ENCODE results near the gene TFAP2D. TPM values are rescaled to one million over a fixed set of nuclear protein-coding genes. Genes with fewer than 3 reads are reported as not detected.

TFAP2D gene
- polyA plus RNA-seq, 1 donor from 2014 or later: not detected

DNA sequence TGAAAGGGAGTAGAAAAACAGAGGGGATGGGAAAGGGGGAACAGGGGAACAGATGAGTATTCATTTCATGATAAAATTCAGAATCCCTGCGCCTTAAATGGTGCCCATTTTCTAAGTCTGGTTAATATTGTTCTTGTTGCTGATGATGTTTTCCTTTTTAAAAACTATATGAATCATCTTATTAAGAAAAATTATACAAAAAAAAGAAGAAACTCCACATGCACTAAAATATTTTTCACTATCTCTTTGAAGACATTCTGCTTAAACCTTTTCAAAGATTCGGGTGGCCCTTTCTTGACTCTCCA lies 104.3 kb downstream of the TFAP2D start:
- no peaks in the 10 kb centered on the region for H3K9me2 ChIP-seq (ENCODE audit: insufficient read depth, low read length)
- H3K27ac ChIP-seq (ENCODE audit: low read length): no peak overlapping the region
- H3K27me3 ChIP-seq (ENCODE audit: insufficient read depth, low read depth, low read length): peaks cover 93% of the 10 kb centered on the region
- no peak overlapping the region for H3K9ac ChIP-seq (ENCODE audit: low read length)
- no peaks in the 10 kb centered on the region for H3K79me2 ChIP-seq (replicated peaks; ENCODE audit: insufficient read depth, low read length)
- H3K36me3 ChIP-seq (ENCODE audit: insufficient read depth, low read length): no peaks in the 10 kb centered on the region
- no peak overlapping the region for H3K4me3 ChIP-seq (ENCODE audit: low read length)
- TF ChIP-seq SMC3 (conservative IDR thresholded peaks at IDR 0.05; ENCODE audit: poor library complexity) (no peak), RAD21 (conservative IDR thresholded peaks at IDR 0.05) (no peak), MXI1 (conservative IDR thresholded peaks at IDR 0.05; ENCODE audit: poor library complexity, severe bottlenecking) (no peak), EZH2 (IDR thresholded peaks at IDR 0.05; ENCODE audit: borderline replicate concordance, insufficient read depth, low read length, poor library complexity, severe bottlenecking) (no peak), TAF1 (IDR thresholded peaks at IDR 0.05; ENCODE audit: low read depth) (no peak), POLR2AphosphoS5 (IDR thresholded peaks at IDR 0.05) (no peak), EP300 (conservative IDR thresholded peaks at IDR 0.05; ENCODE audit: poor library complexity, severe bottlenecking) (no peak)
- TF ChIP-seq, protein P1, sequence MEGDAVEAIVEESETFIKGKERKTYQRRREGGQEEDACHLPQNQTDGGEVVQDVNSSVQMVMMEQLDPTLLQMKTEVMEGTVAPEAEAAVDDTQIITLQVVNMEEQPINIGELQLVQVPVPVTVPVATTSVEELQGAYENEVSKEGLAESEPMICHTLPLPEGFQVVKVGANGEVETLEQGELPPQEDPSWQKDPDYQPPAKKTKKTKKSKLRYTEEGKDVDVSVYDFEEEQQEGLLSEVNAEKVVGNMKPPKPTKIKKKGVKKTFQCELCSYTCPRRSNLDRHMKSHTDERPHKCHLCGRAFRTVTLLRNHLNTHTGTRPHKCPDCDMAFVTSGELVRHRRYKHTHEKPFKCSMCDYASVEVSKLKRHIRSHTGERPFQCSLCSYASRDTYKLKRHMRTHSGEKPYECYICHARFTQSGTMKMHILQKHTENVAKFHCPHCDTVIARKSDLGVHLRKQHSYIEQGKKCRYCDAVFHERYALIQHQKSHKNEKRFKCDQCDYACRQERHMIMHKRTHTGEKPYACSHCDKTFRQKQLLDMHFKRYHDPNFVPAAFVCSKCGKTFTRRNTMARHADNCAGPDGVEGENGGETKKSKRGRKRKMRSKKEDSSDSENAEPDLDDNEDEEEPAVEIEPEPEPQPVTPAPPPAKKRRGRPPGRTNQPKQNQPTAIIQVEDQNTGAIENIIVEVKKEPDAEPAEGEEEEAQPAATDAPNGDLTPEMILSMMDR (IDR thresholded peaks at IDR 0.05; ENCODE audit: poor library complexity, severe bottlenecking): no peak
- TF ChIP-seq, protein P2, sequence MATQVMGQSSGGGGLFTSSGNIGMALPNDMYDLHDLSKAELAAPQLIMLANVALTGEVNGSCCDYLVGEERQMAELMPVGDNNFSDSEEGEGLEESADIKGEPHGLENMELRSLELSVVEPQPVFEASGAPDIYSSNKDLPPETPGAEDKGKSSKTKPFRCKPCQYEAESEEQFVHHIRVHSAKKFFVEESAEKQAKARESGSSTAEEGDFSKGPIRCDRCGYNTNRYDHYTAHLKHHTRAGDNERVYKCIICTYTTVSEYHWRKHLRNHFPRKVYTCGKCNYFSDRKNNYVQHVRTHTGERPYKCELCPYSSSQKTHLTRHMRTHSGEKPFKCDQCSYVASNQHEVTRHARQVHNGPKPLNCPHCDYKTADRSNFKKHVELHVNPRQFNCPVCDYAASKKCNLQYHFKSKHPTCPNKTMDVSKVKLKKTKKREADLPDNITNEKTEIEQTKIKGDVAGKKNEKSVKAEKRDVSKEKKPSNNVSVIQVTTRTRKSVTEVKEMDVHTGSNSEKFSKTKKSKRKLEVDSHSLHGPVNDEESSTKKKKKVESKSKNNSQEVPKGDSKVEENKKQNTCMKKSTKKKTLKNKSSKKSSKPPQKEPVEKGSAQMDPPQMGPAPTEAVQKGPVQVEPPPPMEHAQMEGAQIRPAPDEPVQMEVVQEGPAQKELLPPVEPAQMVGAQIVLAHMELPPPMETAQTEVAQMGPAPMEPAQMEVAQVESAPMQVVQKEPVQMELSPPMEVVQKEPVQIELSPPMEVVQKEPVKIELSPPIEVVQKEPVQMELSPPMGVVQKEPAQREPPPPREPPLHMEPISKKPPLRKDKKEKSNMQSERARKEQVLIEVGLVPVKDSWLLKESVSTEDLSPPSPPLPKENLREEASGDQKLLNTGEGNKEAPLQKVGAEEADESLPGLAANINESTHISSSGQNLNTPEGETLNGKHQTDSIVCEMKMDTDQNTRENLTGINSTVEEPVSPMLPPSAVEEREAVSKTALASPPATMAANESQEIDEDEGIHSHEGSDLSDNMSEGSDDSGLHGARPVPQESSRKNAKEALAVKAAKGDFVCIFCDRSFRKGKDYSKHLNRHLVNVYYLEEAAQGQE (IDR thresholded peaks at IDR 0.05; ENCODE audit: borderline replicate concordance): no peak
- no peaks in the 10 kb centered on the region for H3K9me3 ChIP-seq (ENCODE audit: low read length)
- H3K4me2 ChIP-seq (ENCODE audit: low read length): no peak overlapping the region
- H3F3A ChIP-seq (ENCODE audit: insufficient read depth, low read length, poor library complexity, severe bottlenecking): no peaks in the 10 kb centered on the region
- no peaks in the 10 kb centered on the region for H4K20me1 ChIP-seq (ENCODE audit: insufficient read depth)
- H2AFZ ChIP-seq (ENCODE audit: low read depth, low read length): no peak overlapping the region

DNA sequence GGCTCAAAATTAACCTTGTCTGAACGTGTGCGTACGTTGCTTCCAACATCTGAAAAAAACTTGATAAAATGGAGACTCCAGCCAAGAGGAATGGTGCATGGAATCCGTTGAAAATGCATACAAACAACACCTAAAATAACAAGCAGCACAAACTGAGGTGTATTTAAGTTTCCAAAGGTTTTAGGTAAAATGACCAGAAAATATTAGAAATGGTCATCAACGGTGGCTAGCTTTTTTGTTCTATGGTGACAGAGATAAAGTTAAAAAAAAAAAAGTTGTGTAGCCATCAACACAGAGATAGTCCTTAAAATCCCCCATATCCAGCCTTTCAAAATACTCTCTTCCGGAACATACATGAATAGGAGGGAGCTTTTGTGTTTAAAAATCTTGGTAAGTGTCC lies 104.7 kb downstream of the TFAP2D start:
- no peaks in the 10 kb centered on the region for H3K79me2 ChIP-seq (replicated peaks; ENCODE audit: insufficient read depth, low read length)
- TF ChIP-seq, protein P1 (IDR thresholded peaks at IDR 0.05; ENCODE audit: poor library complexity, severe bottlenecking): no peak
- no peak for TF ChIP-seq TAF1 (IDR thresholded peaks at IDR 0.05; ENCODE audit: low read depth)
- TF ChIP-seq, protein P2 (IDR thresholded peaks at IDR 0.05; ENCODE audit: borderline replicate concordance): no peak
- TF ChIP-seq EZH2 (IDR thresholded peaks at IDR 0.05; ENCODE audit: borderline replicate concordance, insufficient read depth, low read length, poor library complexity, severe bottlenecking): no peak
- no peaks in the 10 kb centered on the region for H4K20me1 ChIP-seq (ENCODE audit: insufficient read depth)
- H3K4me3 ChIP-seq (ENCODE audit: low read length): no peak overlapping the region
- H3K36me3 ChIP-seq (ENCODE audit: insufficient read depth, low read length): no peaks in the 10 kb centered on the region
- peaks cover 98% of the 10 kb centered on the region for H3K27me3 ChIP-seq (ENCODE audit: insufficient read depth, low read depth, low read length)
- H3K9me3 ChIP-seq (ENCODE audit: low read length): no peaks in the 10 kb centered on the region
- H3K9ac ChIP-seq (ENCODE audit: low read length): no peak overlapping the region
- H3K9me2 ChIP-seq (ENCODE audit: insufficient read depth, low read length): no peaks in the 10 kb centered on the region
- no peak overlapping the region for H3K27ac ChIP-seq (ENCODE audit: low read length)
- no peaks in the 10 kb centered on the region for H3F3A ChIP-seq (ENCODE audit: insufficient read depth, low read length, poor library complexity, severe bottlenecking)
- H2AFZ ChIP-seq (ENCODE audit: low read depth, low read length): no peak overlapping the region
- no peak overlapping the region for H3K4me2 ChIP-seq (ENCODE audit: low read length)

All from neural cell (in vitro differentiated cells).